ENCODE measurements around the gene GLI3.

The GLI3 gene

GRCh38 chr7:42071372-42072261 lies 165.4 kb downstream of the GLI3 start:
- DNase-seq = no peak

DNA sequence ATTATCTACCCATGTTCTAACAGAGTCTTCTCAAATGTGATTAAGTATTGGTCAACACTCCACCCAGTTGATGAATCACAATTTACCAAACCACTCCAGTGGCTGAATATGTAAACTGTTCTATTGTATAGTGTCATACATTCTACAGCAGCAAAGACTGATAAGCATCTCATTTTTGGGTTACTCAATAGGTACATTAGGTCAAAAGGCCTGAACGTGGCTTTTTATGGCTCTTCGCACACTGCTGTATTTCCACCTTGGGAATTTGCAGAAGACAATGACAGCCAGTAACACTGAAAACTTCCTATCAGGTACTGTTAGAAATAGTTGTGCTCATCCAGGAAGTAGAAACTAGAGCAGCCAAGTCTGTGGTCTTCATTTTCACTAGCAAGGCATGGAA lies 166.9 kb downstream of the GLI3 start:
- DNase-seq = no peak

GRCh38 chr7:42069590-42069989 lies 167.4 kb downstream of the GLI3 start:
- no peak for DNase-seq

- DNase-seq = no peak
These were observed 168.3 kb downstream of the GLI3 start for GRCh38 chr7:42068554-42069280.

DNA sequence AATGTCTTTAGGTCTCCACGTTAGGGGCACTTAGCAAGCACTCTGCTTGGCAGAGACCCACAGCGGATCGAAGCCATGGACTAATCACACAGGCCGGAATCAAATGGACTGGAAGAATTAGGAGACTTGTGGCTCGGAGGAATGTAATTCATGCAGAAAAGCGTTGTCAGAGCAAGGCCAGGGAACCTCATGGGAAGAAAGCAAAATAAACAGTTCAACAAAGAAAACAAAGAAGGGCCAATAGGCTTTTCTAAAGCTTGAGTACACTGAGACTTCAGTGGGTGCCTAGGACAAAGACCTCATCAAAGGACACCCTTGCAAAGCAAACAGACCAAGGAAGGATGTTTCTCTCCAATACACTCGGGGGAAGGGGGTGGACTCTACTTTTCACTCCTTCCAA lies 171.1 kb downstream of the GLI3 start:
- DNase-seq = no peak

GRCh38 chr7:42065015-42065414 lies 172.0 kb downstream of the GLI3 start:
- DNase-seq = no peak

DNA sequence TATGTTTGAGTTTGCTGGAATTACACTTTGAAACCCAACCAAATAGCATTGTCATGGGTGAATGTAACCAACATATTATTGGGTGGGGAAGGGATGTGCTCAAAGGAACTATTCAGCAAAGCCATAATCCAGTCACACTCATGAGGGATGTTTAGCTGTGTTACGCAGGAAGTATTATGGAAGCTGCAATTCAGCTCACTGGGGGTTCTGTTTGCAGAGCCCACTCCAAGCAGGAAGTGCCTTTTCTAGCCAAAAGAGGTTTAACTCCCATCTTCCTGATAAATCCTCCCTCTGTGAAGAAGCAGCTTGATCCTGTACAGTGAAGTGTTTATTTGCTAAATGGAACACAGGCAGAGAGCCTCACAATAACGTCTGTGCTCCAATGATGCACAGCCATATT lies 172.5 kb downstream of the GLI3 start:
- DNase-seq = no peak

DNA sequence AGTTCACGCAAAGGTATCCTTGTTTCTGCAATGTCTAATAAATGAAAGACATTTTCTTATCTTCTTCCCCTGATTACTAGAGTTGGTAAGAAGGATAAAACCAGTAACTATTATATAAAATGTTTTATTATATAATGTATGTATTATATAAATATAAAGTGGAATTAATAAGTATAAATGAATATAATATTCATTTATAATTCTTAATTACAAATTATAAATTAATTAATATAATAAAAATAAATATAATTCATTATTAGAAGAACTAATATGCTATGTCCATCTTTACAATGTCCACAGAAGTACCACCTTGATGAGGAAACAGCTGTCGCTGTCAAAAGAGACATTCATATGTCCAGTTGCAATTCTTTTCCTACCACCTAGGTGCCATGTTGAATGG lies 177.7 kb downstream of the GLI3 start:
- DNase-seq = no peak

DNA sequence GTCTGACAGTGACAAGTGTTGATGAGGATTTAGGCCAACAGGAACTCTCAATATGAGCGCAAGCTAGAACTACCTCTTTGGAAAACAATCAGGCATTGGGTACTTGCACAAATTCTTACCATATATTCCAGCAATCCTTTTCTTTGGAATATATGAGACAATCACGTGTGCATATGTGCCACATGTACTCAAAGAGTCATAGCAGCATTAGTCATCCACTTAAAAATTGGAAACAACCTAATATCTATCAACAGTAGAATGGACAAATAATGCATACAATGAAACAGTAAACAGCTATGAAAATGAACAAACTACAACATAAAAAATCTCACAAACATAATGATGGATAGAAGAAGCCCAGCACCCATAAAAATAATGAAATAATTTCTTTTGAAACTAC lies 179.7 kb downstream of the GLI3 start:
- DNase-seq = no peak

- DNase-seq = no peak
These were observed 181.8 kb downstream of the GLI3 start for GRCh38 chr7:42055171-42055570.

DNA sequence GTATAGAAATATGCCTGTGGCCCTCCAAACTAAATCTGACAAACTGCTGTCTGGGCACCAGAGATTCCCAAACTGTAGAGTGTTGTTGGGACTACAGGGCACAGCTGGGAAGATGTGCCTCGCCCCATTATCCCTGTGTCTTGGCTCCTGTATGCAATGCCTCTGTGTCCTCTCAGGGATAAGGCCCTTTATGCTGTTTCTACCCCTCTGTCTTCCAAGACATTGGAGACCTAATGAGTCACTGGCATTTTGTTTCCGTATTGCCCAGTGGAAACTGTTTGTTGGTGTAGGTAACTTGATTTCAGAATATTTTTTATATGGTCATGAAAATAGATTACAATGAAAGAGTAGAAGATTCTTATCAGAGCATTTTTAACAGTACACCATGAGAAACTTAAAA lies 183.2 kb downstream of the GLI3 start:
- no peak for DNase-seq

DNA sequence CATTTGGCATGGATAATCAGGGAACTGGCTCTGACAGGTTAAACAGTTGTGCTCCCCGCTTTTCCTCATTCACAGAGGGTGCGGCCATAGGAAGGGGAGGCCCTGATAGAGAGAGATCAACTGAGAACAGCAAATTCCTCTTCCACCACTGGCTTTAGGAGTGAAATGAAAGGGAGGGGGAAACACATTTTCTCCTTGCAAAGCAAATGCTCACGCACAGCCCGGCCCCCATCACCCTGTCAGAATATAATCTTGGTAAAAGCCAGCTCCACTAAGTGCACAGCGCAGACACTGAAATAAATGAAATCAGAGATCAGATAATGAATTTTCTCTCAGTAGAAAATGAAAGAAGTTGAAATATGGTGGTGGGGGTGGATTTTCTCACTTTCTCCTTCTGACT lies 187.2 kb downstream of the GLI3 start:
- no peak for DNase-seq

GRCh38 chr7:42046483-42046882 lies 190.5 kb downstream of the GLI3 start:
- DNase-seq = no peak

DNA sequence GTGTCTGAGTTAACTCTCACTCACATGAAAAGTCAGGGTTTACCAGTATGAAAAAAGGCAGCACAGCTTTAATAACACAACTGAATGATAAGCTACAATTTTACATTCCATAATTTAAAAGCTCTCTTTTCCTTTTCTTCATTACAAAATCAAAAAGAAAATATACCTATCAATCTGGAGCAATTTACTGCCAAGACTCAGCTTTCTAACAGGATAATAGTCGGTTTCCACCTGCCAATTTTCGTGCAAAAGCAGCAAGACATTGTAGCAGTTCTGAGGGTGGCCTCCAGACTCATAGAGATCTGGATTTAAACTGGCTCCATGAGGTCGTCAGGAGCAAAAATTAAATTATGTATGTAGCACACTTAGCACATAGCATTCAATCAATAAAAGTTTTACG lies 191.0 kb downstream of the GLI3 start:
- no peak for DNase-seq

DNA sequence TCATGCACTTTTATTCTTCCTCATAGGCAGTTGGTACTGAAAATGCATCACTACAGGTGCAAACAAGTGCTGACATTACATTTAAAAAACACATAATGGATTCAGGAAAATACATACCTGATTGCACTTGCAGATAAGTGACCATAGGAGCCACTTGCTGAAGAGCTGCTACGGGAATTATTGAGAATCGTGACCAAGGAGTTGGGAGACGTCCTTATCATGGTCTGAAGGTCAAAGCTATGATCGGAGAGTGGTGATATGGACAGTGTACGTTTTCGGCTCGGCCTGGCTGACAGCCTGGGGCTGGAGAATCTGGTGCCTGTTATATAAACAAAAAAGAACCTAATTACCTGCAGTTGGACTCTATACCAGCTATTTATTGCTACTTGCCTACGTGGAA lies 197.1 kb downstream of the GLI3 start:
- no peak for DNase-seq

DNA sequence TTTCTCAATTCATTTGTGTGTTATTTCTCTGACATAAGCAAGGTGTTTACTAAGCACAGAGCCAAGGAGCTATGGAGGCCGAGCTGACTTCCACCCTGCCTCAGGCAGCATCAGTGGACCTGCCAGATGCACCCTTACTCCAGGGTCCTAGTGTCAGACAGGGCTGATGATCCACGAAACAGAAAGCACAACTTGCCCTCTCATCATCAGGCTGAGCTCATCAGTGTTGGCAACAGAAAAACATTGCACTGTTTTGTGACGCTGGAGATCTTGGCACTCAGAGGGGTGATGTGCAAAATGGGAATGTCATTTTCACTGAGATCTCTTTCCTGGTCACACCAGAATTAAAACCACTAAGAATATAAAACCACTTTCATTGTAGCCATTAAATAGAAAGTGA lies 201.8 kb downstream of the GLI3 start:
- no peak for DNase-seq

DNA sequence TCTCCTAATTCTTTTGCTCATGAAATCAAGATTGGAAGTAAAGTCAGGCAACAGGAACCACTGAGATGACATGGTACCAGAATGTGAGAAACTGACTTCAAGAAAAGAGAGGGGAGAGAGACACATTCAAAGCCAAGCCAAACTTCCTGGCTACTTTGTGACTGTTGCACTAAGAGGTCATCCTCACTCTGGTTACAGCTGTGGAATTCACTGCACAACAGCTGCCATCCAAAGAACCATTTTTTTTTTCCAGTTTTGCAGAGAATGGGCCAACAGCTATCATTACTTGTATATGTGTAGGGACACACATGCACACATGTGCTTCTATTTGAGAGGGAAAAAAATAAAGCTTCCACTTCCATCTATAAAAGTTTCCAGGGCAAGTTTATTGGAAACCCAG lies 203.5 kb downstream of the GLI3 start:
- no peak for DNase-seq

DNA sequence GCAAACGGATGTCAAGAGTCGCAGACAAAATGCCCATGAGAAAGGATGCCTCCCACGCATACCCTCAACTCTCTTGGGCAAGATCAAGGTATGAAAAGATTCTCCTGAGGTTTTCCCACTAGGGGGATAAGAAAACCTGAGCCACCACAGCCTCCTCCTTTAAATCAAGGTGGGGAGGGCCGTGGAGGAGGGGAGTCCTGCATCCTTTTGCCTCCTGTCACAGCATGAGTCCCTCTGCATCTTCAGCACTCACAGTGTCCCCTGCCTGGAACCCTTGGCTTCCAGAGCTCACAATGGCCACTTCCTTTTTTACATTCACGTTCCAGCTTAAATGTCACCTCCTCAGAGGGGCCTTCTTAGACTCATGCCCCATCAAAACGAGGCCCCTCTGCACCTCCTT lies 207.6 kb downstream of the GLI3 start:
- no peak for DNase-seq

DNA sequence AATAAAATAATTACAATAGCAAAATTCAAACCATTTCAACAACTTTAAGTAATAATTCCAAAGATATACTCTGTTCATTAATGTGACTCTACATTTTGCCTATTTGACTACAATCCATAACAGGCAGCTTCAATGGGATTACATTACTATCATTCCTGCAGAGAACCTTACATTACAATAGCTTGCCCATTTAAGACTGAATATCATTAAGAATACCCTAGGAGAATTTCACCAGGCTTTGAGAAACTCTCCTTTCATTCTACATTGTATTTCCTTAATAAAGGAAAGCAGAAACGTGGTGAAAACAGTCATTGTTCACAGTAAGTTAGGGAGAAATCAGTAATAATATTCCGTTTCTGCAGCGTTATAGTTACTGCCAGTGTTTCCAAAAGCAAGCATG lies 209.5 kb downstream of the GLI3 start:
- DNase-seq = no peak

GRCh38 chr7:42026622-42027197 lies 210.3 kb downstream of the GLI3 start:
- DNase-seq = no peak

DNA sequence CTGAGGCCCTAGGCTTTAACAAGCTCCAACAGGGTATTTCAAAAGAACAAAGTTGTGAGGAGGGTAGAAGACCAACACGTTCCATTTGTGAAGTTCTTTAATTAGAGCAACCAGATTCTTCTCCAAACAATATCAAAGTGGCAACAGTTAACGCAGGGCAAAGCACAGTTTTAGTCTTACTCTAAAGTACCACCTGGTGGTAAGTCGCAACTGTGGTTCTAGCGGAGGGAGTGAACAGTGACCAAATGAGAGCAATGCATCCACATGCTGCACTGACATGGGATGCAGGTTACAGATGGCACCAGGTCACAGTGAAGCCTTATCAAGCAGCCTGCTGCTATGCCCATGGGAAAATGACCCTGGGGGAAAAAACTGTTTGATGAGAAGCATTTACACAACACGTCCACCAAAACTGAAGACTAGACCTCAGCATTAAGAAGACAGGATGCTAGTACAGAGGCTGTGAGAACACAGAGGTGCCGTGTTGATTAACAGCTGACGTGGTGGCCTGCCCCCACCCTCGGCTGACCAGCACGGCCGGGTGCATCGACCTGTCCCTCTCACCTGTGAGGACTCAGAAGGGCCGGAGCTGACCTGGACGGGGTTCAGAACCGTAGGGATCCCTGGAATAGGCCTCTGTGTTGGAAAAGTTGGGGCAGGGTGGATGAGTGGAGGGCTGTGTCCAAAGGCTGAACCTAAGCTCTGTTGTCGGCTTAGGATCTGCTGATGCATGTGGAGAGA lies 211.2 kb downstream of the GLI3 start:
- DNase-seq = no peak

DNA sequence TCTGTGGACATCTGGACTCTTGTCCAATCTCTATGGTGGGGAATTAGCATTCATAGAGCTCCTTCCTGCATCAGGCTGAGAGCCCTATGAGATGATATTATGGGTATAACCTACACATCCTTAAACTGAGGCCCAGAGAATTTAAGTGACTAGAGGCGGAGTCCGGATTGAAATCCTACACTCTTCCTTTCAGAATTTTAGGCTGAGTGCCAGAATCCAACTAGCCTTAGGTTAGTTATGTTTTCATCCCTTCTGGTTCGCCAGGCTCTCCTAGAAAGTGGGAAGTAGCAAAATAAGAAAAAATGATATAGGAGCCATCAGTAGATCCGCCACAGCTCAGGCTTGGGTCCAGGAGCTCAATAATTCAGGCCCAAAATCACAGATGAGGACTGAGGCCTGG lies 212.5 kb downstream of the GLI3 start:
- no peak for DNase-seq

DNA sequence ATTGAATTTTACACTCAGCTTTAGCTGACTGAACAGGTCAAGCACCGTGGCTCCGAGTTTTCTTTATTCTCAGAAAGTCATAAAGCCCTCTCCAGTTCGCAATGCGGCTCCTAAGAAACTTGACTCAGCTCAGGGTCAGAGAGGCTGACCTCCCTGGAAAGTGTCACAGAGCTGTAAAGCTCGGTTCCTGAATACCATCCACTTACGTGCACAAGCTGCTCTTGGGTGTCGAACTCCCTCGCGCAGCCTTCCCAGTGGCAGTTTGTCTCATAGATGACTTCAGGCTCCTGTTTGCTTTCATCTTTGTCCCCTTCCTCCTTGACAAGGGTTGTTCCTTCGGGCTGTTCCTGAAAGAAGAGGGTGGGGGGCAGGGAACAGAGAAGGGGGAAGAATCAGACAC lies 213.7 kb downstream of the GLI3 start:
- no peak for DNase-seq

Measured in NCI-H774 (cell line).